ENCODE measurements around the gene TRABD2B. TPM values are rescaled to one million over a fixed set of nuclear protein-coding genes. Genes with fewer than 3 reads are reported as not detected.

Gene TRABD2B
- polyA plus RNA-seq, 1 experiment = not detected

DNA sequence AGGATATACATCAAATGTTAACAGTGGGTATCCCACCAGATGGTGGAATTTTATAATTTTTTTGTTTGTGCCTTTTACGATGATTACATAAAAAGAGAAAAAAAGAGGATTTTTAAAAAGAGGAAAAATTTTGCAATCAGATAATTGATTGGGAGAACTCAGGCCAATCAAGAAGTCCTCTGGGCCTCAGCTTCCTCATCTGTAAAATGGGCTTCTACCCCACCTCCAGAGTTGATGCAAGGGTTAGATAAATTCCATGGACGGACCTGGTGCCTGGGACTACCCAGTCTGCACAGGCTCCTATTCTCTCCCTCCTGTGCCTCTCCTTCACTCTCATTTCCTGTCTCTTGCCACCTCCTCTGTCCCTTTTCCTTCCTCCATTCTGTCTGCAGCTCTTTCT, 88.9 kb downstream of the TRABD2B start:
- ChIA-PET CTCF (no interaction called here), POLR2A (no interaction called here)
- H3K9me3 ChIP-seq (ENCODE audit: control insufficient read depth, insufficient read depth, low read length) = no peaks in the 10 kb centered on the region
- H3K27me3 ChIP-seq (ENCODE audit: control insufficient read depth, insufficient read depth, low read length) = peaks cover 5% of the 10 kb centered on the region
- H3K27ac ChIP-seq (ENCODE audit: low read depth, low read length) = no peak overlapping the region
- no peak for DNase-seq (ENCODE audit: low read depth, low spot score)
- no peak overlapping the region for H3K4me3 ChIP-seq (ENCODE audit: low read depth, low read length)
- TF ChIP-seq, protein P1, sequence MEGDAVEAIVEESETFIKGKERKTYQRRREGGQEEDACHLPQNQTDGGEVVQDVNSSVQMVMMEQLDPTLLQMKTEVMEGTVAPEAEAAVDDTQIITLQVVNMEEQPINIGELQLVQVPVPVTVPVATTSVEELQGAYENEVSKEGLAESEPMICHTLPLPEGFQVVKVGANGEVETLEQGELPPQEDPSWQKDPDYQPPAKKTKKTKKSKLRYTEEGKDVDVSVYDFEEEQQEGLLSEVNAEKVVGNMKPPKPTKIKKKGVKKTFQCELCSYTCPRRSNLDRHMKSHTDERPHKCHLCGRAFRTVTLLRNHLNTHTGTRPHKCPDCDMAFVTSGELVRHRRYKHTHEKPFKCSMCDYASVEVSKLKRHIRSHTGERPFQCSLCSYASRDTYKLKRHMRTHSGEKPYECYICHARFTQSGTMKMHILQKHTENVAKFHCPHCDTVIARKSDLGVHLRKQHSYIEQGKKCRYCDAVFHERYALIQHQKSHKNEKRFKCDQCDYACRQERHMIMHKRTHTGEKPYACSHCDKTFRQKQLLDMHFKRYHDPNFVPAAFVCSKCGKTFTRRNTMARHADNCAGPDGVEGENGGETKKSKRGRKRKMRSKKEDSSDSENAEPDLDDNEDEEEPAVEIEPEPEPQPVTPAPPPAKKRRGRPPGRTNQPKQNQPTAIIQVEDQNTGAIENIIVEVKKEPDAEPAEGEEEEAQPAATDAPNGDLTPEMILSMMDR (IDR thresholded peaks at IDR 0.05; ENCODE audit: low read depth, low read length) = no peak

DNA sequence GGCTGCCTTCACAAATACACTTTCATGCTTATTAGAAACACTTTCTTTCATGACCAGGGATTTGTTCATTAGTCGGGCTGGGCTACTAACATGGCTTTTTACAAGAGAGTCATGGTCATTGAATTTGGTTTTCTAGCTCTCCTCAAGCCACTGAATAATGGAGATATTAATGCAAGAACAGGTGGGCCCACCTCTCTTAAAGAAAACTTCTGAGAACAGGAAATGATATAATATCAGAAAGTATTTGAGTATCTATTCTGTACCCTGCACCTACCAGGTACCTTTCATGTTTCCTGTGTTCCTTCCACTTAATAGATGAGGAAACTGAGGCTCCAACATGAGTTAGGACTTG, 90.0 kb downstream of the TRABD2B start:
- H3K27ac ChIP-seq (ENCODE audit: low read depth, low read length) = no peak overlapping the region
- ChIA-PET CTCF (no interaction called here), POLR2A (no interaction called here)
- H3K4me3 ChIP-seq (ENCODE audit: low read depth, low read length) = no peak overlapping the region
- H3K27me3 ChIP-seq (ENCODE audit: control insufficient read depth, insufficient read depth, low read length) = peaks cover 5% of the 10 kb centered on the region
- DNase-seq (ENCODE audit: low read depth, low spot score) = no peak
- TF ChIP-seq, protein P1 (IDR thresholded peaks at IDR 0.05; ENCODE audit: low read depth, low read length) = no peak
- H3K9me3 ChIP-seq (ENCODE audit: control insufficient read depth, insufficient read depth, low read length) = no peaks in the 10 kb centered on the region

DNA sequence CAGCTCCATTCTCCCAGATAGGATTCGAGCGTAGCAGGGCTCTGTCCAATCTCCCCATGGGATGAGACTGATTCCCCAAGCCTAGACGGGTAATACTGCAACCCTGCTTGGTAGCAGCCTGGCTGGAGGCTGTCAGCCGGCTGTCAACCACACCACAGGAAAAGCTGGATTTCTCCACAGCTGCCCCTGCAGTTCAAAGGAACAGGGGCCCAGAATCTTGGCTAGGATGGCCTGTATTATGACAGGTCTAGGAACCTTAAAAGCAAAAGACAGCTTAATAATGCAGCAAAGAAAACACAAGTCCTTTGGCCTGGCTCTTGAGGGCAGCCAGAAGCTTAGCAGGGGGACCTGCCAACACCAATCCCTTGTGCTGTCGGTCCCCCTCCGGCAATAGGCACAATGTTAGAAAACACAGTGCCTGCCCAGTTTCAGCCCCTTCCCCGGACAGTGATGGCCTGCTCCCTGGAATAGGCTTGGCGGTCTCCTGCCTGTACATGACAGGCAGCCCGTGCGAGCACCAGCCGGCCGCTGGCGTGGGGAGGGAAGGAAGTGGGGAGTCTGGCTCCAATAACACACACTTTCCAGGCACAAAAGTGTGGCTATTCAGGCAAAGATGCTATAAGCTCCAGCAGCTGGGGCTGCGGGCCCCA, 90.5 kb downstream of the TRABD2B start:
- Histone ChIP-seq H3K9me3 (ENCODE audit: control insufficient read depth, insufficient read depth, low read length) (no peaks in the 10 kb centered on the region), H3K27ac (ENCODE audit: low read depth, low read length) (no peak overlapping the region), H3K27me3 (ENCODE audit: control insufficient read depth, insufficient read depth, low read length) (peaks cover 5% of the 10 kb centered on the region), H3K4me3 (ENCODE audit: low read depth, low read length) (no peak overlapping the region)
- no peak for DNase-seq (ENCODE audit: low read depth, low spot score)
- CTCF ChIA-PET = no interaction called here
- TF ChIP-seq, protein P1 (IDR thresholded peaks at IDR 0.05; ENCODE audit: low read depth, low read length) = no peak
- POLR2A ChIA-PET = no interaction called here

DNA sequence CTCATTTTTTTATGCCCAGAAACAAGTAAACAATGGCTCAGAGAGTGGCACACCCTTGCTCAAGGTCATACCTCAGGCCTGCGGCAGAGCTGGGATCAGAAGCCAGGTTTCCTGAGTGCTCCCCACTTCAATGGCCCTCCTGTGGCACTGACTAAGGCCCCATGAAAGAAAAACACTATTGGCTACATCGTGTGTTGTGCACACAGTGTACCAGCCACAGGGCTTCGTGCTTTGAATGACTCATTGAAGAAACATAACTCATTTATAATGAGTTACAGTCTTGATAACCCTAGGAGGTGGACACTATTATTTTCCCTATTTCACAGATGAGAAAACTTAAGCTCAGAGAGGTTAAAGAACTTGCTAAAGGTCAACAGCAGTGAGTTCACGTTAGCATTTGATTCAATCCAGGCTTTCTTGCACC, 91.2 kb downstream of the TRABD2B start:
- ChIA-PET CTCF (no interaction called here), POLR2A (no interaction called here)
- Histone ChIP-seq H3K4me3 (ENCODE audit: low read depth, low read length) (no peak overlapping the region), H3K27ac (ENCODE audit: low read depth, low read length) (no peak overlapping the region), H3K27me3 (ENCODE audit: control insufficient read depth, insufficient read depth, low read length) (peaks cover 5% of the 10 kb centered on the region), H3K9me3 (ENCODE audit: control insufficient read depth, insufficient read depth, low read length) (no peaks in the 10 kb centered on the region)
- TF ChIP-seq, protein P1 (IDR thresholded peaks at IDR 0.05; ENCODE audit: low read depth, low read length) = no peak
- no peak for DNase-seq (ENCODE audit: low read depth, low spot score)

DNA sequence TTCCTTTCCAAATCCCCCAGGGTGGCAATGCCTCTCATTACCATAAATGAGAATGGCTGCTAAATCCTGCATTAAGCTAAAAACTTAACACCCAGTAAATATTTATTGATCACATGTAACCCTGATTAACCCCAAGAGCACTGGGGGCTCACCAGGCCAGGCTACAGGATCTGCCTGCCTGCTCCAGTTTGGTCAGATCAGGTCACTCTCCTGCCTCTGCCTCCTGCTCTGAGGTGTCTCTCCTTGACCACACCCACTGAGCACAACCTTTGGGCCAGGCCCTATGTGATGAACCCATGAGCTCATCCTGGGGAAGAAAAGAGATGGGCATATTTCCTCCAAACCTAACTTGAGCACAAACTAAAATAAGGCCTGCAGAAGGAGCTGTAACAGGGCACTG, 93.5 kb downstream of the TRABD2B start:
- POLR2A ChIA-PET = no interaction called here

More for the DNA sequence above, 93.5 kb downstream of the TRABD2B start:
- CTCF ChIA-PET = no interaction called here
- Histone ChIP-seq H3K27ac (ENCODE audit: low read depth, low read length) (no peak overlapping the region), H3K9me3 (ENCODE audit: control insufficient read depth, insufficient read depth, low read length) (no peaks in the 10 kb centered on the region), H3K27me3 (ENCODE audit: control insufficient read depth, insufficient read depth, low read length) (peaks cover 5% of the 10 kb centered on the region), H3K4me3 (ENCODE audit: low read depth, low read length) (no peak overlapping the region)
- DNase-seq (ENCODE audit: low read depth, low spot score) = no peak
- TF ChIP-seq, protein P1 (IDR thresholded peaks at IDR 0.05; ENCODE audit: low read depth, low read length) = no peak

All from AG04450 (cell line).